NCI-H1694 treated with DMSO at 0.1 percent for 48 hours (cell line): ENCODE measurements around the gene REEP5.
A peak's percentile ranks its signal among the peaks of the same experiment; 100 is the strongest.
"Not testable (repeated sequence)": the region's sequence is repeated elsewhere in the genome, so short reads cannot be mapped to it uniquely, and the experiment has no call there.

ENCODE experiments used
- DNase-seq: peaks from one replicate; lab custom pipeline; 2025; lab: John Stamatoyannopoulos, UW

Gene REEP5

GRCh38 chr5:112921833-112922817 is at the start of gene REEP5:
Gene REEP5 (minus strand): TSS chr5:112922227. CDS start chr5:112922190, 37 bp downstream.
- DNase-seq = peak; percentile 77

GRCh38 chr5:112971276-112971675 is 49.2 kb upstream of the REEP5 start:
- DNase-seq = no peak

DNA sequence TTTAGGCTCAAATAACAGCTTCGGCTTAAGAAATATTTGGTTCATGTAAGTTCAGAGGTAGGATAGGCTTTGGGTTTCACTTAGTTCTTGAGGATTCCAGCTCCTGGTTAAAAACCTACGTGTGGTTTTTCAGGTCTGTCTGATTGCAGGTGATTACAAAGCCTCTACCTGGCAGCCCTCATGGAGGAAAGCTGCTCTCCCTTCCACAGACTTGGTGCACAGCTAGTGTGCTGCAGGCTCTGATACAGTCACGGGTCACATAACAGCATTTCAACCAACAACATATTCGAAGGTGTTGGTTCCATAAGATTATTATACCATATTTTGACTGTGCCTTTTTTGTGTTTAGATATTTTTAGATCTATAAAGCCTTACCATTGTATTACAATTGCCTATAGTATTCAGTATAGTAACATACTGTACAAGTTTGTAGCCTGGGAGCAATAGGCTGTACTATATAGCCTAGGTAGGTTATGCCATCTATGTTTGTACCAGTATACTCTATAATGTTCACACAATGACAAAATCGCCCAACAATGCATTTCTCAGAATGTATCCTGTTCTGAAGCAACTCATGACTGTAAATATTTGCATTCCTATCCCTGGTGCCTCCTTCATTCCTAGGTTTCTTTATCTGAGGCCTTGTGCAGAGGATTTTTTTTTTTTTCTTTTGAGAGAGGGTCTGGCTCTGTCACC is 46.5 kb upstream of the REEP5 start:
- no peak for DNase-seq

GRCh38 chr5:112967520-112968083 is 45.6 kb upstream of the REEP5 start:
- DNase-seq = no peak

GRCh38 chr5:112965733-112966306 is 43.8 kb upstream of the REEP5 start:
- DNase-seq = no peak

DNA sequence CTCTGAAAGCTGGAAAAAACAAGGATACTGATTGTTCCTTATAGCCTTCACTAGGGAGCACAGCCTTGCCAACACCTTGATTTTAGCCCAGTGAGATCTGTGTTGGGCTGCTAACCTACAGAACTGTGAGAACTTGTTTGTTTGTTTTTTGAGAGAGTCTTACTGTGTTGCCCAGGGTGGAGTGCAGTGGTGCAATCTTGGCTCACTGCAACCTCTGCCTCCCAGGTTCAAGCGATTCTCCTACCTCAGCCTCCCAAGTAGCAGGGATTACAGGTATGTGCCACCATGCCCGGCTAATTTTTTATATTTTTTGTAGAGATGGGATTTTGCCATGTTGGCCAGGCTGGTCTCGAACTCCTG is 41.3 kb upstream of the REEP5 start:
- DNase-seq = not testable (repeated sequence)

- DNase-seq = no peak
These were observed 39.0 kb upstream of the REEP5 start for GRCh38 chr5:112960863-112961504.

GRCh38 chr5:112960315-112960714 is 38.3 kb upstream of the REEP5 start:
- peak; percentile 65 for DNase-seq

DNA sequence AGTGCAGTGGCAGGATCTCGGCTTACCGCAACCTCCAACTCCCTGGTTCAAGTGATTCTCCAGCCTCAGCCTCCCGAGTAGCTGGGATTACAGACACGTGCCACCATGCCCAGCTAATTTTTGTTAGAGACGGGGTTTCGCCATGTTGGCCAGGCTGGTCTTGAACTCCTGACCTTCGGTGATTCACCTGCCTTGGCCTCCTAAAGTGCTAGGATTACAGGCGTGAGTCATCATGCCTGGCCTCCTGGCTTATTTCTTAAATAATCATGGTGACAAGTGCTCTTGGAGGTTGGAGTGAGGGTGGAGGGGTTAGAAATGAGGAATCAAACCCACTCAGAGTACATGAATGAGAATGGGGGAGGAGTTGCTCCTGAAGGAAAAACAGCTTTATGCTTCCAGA is 37.8 kb upstream of the REEP5 start:
- not testable (repeated sequence) for DNase-seq

- peak; percentile 41 for DNase-seq
These were observed 36.4 kb upstream of the REEP5 start for GRCh38 chr5:112958093-112959088.

- no peak for DNase-seq
These were observed 35.2 kb upstream of the REEP5 start for GRCh38 chr5:112957036-112957808.

GRCh38 chr5:112956606-112957005 is 34.6 kb upstream of the REEP5 start:
- no peak for DNase-seq

GRCh38 chr5:112951124-112951702 is 29.2 kb upstream of the REEP5 start:
- DNase-seq = no peak

DNA sequence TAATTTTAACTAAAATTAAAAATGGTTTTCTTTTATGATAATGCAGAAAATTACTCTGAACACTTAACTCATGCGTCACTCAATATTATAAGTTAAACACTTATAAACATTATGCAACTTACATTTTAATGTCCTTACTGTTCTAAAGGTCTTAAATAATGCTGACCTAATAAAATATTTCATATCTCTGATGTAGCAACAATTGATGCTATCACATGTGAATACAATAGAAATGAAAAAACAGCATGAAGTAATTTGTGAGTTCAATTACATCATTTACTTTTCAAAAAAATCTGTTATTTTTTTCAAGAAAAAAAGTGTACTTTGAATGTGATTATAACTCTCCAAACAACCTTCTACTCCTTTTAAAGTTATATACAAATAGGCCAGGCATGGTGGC is 26.4 kb upstream of the REEP5 start:
- DNase-seq = no peak

- no peak for DNase-seq
These were observed 18.6 kb upstream of the REEP5 start for GRCh38 chr5:112940670-112941069.

DNA sequence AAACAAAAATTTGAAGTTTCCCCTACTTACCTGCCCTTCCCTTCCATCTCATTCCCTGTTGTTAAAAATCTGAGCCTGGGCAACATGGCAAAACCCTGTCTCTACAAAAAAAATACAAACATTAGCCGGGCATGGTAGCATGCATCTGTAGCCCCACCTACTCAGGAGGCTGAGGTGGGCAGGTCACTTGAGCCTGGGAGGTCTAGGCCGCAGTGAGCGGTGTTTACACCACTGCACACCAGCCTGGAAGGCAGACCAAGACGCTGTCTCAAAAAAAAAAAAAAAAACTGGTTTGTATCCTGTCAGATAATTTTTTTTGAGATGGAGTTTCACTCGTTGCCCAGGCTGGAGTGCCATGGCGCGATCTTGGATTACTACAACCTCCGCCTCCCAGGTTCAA is 16.3 kb upstream of the REEP5 start:
- DNase-seq = no peak

- no peak for DNase-seq
These were observed 13.6 kb upstream of the REEP5 start for GRCh38 chr5:112935675-112936074.

DNA sequence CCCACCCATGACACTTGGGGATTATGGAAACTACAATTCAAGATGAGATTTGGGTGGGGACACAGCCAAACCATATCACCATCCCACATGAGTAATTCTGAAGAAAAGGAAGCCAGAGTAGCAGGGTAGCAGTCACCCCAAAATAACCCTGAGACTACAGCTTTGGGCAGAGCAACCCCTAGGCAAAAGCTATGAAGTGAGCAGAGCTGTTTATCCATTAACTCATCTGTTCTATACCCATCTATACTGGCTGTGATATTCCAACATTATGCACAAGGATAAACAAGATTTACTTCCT is 12.3 kb upstream of the REEP5 start:
- no peak for DNase-seq

DNA sequence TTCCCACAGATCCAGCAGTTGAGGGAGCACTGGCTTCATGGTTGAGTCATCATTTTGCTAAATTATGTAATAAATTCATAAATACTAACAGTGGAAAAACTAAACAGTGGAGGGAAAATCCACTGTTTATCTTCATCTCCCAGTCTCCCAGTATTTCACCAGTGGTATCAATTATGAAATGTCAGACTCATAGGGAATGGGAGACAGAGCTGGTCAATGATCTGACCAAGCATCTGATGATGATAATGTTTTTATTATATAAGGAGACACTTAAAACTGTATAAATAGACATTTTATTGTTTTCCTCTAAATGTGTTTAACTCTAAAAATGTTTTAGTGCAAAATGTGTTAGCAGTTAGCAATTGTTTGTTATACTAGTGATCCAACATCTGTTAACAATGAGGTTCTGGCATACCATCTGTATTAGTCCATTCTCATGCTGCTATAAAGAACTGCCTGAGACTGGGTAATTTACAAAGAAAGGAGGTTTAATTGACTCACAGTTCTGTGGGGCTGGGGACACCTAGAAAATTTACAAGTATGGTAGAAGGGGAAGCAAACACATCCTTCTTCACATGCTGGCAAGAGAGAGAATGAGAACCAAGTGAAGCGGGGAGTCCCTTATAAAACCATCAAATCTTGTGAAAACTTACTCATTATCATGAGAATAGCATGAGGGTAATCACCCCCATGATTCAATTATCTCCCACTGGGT is 11.8 kb upstream of the REEP5 start:
- DNase-seq = no peak
